ENCODE results near the gene DNTT.

Gene DNTT

DNA sequence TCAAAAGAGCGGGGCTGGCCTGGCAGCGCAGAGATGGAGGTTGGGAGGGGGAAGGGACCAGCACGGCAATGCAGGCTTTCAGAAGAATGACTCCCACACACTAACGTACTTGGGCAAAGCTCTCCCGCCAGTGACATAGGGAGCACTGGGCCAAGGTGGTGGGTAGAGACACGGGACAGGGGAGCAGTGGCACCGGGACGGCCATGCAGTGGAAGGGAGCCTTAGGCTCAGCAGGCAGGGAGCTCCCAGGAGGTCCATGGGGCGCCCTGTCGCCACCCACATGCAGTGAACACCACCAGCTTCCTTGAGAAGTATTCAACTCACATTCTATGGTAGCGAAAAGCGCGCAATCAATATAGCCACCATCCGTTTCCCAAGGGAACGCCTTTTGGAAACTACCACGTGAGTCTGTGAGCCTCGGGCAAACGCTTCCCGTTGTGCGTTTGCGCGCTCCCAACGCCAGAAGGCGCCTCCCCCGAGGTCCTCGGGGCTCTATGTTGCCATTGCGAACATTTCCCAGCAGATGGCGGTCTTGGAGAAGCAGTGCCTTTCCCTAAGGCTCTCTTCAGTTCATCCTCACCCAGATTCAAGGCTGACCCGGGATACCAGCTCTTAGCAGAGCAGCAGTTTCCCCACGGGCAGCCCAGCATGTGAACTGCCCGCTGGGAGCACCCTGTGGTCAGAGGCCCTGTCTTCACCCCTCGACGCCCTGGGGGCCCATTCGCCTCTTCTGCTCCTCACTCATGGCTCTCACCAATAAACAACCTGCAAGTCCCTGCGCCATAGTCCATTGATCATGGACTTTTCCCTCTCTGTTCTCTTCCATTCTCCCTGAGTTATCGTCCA lies 71.0 kb downstream of the DNTT start:
- DNase-seq (ENCODE audit: low read depth in 2 of 2, low spot score in 1 of 2) = peak; percentile 14 to 39

GRCh38 chr10:96376483-96376882 lies 72.2 kb downstream of the DNTT start:
- no peak for DNase-seq (ENCODE audit: low read depth in 2 of 2, low spot score in 1 of 2)

- DNase-seq (ENCODE audit: low read depth in 2 of 2, low spot score in 1 of 2) = no peak
Measured at GRCh38 chr10:96377816-96378294, 73.6 kb downstream of the DNTT start.

- DNase-seq (ENCODE audit: low read depth in 2 of 2, low spot score in 1 of 2) = no peak
Measured at GRCh38 chr10:96378741-96379140, 74.5 kb downstream of the DNTT start.

DNA sequence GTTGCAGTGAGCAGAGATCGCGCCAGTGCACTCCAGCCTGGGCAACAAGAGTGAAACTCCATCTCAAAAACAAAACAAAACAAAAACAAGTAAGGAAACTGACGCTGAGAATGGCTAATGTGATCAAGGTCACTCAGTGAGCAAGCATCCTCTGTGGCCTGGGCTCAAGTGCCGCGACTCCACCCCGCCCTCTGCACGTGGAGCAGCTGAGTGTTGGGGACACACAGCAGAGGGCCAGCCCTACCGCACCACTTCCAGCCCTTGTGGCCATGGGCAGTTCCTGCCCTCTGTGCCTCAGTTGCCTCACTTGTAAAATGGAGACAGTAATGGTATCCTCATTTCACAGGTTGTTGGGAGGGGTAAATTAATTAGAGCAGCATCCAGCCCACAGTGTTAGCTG lies 75.5 kb downstream of the DNTT start:
- DNase-seq (ENCODE audit: low read depth in 2 of 2, low spot score in 1 of 2) = no peak

GRCh38 chr10:96380821-96381220 lies 76.6 kb downstream of the DNTT start:
- DNase-seq (ENCODE audit: low read depth in 2 of 2, low spot score in 1 of 2) = no peak

- DNase-seq (ENCODE audit: low read depth in 2 of 2, low spot score in 1 of 2) = no peak
Measured at GRCh38 chr10:96384506-96384905, 80.3 kb downstream of the DNTT start.

GRCh38 chr10:96387161-96387560 lies 82.9 kb downstream of the DNTT start:
- DNase-seq (ENCODE audit: low read depth in 2 of 2, low spot score in 1 of 2) = no peak

DNA sequence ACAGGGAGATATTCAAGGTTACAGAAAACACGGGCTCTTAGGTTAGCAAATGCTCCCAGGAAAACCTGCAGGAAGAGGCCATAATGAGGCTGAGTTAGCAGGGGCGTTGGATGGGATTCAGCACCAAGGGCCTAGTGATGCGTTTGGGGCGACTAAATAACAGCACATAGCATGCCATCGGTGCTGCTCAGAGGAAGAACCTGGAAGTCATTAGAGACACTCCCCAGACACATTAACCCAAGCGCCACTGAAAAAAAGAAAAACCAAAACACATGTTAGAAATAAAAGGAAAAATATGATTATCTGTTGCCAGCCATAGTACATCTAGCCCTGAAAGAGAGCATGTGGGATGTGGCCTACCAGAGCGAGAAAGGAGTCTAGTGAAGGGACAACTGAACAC lies 83.4 kb downstream of the DNTT start:
- DNase-seq (ENCODE audit: low read depth in 2 of 2, low spot score in 1 of 2) = no peak

Measured in stimulated activated CD8-positive, alpha-beta memory T cell treated with anti-CD3 and anti-CD28 coated beads, Interleukin-4, amount 100 ng/mL, for 1 hour (primary cell).